GM03348 (cell line): Measurements from ENCODE around the gene CDH23.

ENCODE experiments used
- DNase-seq: peaks from one replicate; pipeline ENCODE4 v3.0.0; 2012; ENCODE audit warnings: low spot score

The CDH23 gene

DNA sequence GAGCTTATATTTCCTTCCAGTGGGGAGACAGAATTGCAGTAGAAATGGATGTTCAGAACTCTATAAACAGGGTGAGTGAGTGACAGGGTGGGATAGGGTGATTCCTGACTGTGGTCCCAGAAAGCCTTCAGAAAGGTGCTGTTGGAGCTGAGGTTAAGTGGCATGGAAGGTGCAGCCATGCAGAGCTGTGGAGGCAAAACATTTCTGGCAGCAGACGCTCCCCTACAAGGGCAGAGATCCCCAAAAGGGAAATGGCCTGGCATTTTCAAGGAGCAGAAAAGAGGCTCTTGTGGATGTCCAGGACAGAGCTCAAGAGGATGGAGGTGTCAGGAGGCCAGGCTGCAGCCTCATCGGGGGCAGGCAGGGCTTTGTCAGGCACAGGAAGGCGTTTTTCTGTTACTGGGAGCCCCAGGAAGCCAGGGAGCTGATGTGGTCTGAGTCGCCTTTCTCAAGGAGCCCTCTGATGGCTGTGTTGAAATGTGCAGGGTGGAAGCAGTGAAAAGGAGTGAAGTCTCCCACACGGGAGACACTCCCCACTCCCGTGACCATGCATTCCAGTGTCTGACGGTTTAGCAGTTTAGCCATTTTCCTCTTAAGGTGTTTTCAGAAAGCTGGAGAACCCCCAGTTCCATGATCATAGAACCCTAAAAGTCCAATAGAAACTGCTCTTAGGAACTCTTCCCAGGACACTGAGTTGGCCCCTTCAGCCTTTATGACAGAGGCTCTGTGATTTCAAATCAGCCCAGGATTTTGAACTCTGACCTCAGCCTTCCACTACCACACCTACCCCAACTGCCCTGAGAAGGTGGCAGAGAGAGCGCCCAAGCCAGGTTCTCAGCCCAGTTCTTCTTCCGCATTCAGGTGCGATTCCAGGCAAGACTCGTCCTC, 226.6 kb downstream of the CDH23 start:
- peak; percentile 70 for DNase-seq

DNA sequence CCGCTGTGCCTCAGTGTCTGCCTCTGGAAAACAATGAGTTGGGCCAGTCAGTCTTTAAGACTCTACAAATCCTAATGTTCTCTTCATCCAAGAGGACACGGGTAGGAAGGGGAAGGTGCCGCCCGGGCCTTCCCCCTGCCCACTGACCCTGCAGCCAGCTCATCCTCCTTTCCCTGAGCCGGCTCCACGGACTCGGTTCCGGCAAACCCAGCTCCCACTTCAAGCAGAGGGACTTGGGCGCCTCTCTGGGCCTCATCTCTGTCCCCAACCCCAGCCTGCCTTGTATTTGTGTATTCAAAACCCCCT, 227.2 kb downstream of the CDH23 start:
- DNase-seq: no peak

- no peak for DNase-seq
These were observed 228.9 kb downstream of the CDH23 start for GRCh38 chr10:71625445-71626175.

DNA sequence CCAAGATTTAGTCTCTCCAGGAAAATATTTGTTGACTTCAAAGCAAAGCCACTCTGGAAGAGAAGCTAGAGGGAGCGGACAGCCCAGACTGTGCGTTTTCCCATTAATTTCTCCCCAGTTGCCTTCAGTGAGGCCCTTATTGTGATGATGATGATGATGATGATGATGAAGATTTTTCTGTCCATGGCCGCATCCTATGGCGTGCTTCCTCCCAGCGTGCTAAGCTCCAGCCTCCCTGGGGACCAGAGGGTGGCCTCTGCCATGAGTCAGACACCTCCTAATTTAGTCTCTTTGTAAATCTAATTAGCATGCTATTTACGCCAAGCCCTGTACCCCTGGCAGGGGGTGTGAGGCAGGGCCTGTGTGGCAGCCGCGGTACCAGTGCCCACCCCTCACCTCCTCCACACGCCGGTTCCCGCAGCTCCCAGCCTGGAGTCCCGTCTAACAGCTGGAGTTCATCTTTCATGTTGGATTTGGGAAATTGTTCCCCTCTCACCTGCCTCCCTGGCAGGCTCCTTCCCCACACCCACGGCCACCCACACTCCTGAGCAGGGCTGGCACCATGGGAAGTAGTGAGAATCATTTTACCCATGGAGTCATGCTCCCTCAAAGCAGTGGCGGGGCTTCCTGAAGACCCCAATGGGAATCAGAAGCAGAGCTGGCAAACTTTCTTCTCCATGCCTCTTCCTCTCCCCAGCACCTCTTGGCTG, 230.7 kb downstream of the CDH23 start:
- no peak for DNase-seq

DNA sequence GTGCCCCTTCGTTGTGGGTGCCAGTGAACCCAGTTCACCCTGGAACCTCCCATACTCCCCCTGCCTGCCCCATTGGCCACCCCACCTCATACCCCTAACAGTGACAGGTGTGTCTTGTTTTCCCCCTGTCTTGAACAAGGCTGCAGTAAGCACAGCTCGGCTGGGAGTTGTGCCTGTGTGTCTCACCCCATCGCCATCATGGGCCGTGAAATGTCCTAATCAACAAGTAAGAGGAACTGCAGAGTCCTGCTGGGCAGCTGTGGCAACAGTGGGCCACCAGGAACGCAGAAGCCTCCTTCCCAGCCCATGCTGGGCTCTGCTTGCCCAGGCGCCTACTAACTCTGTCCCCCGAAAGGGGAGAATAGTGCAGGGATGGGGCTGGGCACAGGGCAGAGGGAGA, 231.2 kb downstream of the CDH23 start:
- no peak for DNase-seq

DNA sequence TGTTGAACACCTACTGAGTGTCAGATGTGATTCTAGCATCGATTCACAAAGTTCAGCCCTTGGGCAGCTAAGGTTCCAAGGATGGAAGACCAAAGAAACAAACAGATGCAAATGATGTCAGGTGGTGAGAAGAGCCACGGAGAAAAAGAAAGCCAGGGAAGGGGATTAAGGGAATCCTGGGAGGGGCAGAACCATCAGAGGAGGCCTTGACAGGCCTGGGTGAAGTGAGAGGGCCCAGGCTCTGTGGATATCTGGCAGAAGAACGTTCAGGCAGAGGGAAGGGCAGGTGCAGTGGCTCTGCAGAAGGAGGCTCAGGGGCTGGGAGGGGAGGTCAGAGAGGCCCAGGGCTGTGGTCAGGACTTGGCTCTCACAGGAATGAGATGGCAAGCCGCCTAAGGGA, 232.4 kb downstream of the CDH23 start:
- no peak for DNase-seq

DNA sequence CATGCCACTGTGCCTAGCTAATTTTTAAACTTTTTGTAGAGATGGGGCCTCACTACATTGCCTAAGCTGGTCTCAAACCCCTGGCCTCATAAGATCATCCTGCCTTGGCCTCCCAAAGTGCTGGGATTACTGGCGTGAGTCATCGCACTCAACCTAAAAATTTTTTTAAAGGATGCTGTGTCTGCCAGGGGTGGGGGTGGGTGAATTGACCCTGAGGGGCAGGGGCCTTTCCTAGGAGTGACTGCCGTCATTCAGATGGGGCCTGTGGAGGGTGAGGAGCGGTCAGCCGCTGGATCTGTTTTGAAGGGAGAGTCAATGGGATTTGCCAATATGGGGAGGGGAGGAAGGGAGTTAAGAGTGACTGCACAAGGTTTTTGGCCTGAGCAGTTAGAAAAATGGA, 233.4 kb downstream of the CDH23 start:
- no peak for DNase-seq

GRCh38 chr10:71631007-71631861, 234.5 kb downstream of the CDH23 start:
- no peak for DNase-seq

GRCh38 chr10:71632200-71632820, 235.6 kb downstream of the CDH23 start:
- no peak for DNase-seq

GRCh38 chr10:71632896-71633600, 236.3 kb downstream of the CDH23 start:
- no peak for DNase-seq

DNA sequence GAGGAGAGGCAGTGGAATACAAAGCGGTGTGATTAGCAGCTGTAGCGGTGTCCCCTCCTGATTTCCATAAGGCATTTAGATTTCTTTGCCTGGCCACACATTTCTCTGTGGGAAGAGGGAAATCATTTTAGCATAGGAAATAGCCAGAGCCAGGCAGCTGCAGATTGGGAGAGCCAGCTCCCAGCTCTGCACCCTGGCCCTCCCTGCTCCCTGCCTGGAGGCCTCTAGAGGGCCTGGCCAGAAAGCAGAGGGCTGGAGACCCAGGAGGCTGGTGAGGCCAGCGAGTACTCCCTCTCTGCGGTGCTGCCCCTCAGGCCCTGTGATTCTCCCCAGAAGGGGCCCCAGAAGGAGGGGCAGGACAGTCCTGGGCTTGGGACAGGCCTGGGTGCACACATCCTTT, 237.2 kb downstream of the CDH23 start:
- no peak for DNase-seq

- DNase-seq: no peak
These were observed 237.9 kb downstream of the CDH23 start for GRCh38 chr10:71634531-71635164.

DNA sequence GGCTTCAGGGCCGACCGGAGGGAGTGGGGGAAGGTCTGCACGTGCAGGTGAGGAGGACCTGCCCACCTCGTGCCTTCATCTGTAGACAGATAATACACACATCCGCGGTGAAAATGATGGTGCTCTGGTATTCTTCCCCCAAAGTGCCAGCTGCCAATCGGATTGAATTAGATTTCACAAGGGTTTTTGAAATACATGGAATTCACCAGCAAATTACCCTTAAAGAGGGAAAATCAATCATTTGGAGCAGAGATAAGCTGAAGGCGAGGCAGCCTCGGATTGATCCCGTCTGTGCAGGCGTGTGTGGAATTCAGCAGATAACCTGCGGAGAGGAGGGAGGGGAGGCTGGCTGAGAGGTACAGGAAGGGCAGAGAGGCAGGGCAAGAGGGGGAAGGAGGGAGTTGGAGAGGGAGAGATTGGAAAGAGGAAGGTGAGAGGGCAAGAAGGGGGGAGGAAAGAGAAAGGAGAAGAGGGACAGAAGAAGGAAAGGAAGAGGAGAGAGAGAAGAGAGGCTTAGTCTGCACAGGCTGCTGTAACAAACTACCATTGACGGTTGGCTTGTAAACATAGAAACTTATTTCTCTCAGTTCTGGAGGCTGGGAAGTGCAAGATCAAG, 238.6 kb downstream of the CDH23 start:
- DNase-seq: no peak

GRCh38 chr10:71635867-71636266, 239.1 kb downstream of the CDH23 start:
- DNase-seq: no peak

- no peak for DNase-seq
These were observed 239.9 kb downstream of the CDH23 start for GRCh38 chr10:71636588-71636987.

GRCh38 chr10:71637305-71637704, 240.6 kb downstream of the CDH23 start:
- DNase-seq: no peak

GRCh38 chr10:71638064-71638821, 241.5 kb downstream of the CDH23 start:
- DNase-seq: no peak

DNA sequence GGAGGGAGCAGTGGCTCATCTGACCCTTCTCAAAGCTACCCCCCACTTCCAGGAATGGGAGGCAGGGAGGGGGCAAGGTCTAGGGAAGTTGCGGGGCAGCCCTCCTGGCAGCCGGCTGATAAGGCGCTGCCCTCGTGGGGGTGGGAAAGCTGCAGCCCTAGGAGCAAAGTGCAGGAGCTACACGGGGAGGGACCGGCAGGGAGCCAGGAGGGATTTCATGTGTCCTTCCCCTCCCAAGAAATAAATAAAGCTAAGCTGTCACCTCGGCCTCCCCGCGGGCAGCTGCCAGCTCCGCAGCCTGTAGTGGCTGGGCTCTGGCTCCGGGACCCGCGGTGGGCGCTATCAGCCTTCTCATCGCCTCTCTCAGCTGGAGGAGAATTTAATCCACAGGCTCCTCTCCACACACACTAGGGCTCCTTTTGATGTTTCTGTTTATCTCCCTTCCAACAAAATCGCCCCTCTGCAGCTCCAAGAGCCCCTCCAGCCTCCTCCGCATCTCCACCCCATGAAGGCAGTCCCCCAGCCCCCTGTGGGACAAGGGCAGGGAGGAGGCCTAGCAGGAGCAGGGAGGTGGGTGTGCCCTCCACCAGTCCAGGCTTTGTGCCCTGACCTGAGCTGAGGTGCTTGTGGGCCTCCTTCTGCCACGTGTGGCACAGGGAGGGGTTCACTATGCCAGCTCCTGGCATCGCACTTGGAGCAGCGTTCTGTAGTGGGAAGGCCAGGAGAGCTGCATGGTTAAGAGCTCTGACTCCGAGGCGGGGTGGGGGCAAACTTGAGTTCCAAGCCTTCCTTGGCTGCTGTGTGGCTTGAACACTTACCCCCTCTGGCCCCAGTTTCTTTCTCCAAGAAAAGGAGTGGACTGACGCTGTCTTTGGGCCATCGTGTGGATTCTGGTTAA, 242.4 kb downstream of the CDH23 start:
- no peak for DNase-seq
